ENCODE results near the gene H2BK1.

DNA sequence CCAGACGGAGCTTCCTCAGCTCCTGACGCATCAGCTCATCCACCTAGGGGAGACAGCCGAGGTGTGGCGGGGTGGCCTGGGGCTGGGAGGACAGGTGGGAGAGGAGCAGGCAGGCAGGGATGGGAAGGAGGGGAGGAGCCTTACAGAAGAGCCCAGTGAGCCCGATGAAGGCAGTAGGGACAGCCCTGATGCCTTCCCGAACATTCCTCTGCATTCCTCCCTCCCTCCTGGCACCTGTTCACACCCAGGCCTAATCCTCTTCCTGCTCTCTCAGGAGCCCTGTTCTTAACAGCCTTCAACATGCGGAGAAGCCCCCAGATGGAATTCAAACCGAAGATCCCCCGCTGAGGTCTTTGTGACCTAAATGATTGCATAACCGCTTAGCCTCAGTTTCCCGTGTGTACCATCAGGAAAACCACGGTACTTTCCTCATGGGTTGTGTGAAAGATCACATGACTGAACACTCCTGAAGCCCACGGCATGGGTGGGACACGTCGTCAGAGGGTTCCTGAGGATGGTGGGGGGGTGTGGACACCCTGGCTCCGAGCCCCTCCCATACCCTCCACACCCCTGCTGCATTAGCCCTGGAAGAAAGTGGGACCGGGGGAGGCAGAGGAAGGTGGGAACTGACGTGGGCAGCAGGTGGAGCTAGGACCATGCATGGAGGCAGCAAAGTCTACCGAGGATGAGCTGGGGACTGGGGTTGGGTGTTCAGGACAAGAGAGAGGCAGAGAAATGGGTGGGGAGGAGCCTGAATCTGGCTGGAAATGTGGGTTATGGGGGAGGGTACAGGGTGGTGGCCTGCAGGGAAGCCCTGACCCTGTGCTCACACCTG lies 14.5 kb downstream of the H2BK1 start:
- TF ChIP-seq, protein P1, sequence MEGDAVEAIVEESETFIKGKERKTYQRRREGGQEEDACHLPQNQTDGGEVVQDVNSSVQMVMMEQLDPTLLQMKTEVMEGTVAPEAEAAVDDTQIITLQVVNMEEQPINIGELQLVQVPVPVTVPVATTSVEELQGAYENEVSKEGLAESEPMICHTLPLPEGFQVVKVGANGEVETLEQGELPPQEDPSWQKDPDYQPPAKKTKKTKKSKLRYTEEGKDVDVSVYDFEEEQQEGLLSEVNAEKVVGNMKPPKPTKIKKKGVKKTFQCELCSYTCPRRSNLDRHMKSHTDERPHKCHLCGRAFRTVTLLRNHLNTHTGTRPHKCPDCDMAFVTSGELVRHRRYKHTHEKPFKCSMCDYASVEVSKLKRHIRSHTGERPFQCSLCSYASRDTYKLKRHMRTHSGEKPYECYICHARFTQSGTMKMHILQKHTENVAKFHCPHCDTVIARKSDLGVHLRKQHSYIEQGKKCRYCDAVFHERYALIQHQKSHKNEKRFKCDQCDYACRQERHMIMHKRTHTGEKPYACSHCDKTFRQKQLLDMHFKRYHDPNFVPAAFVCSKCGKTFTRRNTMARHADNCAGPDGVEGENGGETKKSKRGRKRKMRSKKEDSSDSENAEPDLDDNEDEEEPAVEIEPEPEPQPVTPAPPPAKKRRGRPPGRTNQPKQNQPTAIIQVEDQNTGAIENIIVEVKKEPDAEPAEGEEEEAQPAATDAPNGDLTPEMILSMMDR (IDR thresholded peaks at IDR 0.05): no peak
- TF ChIP-seq EP300 (IDR thresholded peaks at IDR 0.05) (no peak), POLR2A (IDR thresholded peaks at IDR 0.05) (no peak)

Data from gastroesophageal sphincter (tissue), 3 donors.